GM12875 (cell line): Measurements from ENCODE around the gene WDR55.

ENCODE experiments used
- H3K4me3 ChIP-seq: one replicate; pipeline ENCODE4 v1.5.1; 2011; ENCODE audit warnings: low read depth, low read length, control low read depth
- CTCF ChIP-seq: IDR thresholded peaks from 2 replicates; pipeline ENCODE4 v1.5.1; 2011; ENCODE audit warnings: low read depth, mild to moderate bottlenecking, control low read depth, inconsistent platforms, low read length, moderate library complexity, borderline replicate concordance; ENCODE audit not compliant: insufficient read depth

The WDR55 gene

GRCh38 chr5:140635291-140636257 lies 29.1 kb upstream of the WDR55 start:
- no peak overlapping the region for H3K4me3 ChIP-seq
- TF ChIP-seq CTCF, result no peak

GRCh38 chr5:140637371-140638100 lies 27.2 kb upstream of the WDR55 start:
- no peak for TF ChIP-seq CTCF
- no peak overlapping the region for H3K4me3 ChIP-seq

- H3K4me3 ChIP-seq, result peak overlapping the region; percentile 79
Measured at GRCh38 chr5:140638898-140639147, 25.9 kb upstream of the WDR55 start.

- peak within 1 kb of the TSS; percentile 79 for H3K4me3 ChIP-seq
- peak; percentile 72 for TF ChIP-seq CTCF
Measured at GRCh38 chr5:140639148-140639981, 25.3 kb upstream of the WDR55 start, which contains the start of gene TMCO6. TMCO6 (plus strand) TSS chr5:140639451; CDS start chr5:140639528, 77 bp downstream.

- TF ChIP-seq CTCF, result no peak
- H3K4me3 ChIP-seq, result no peak overlapping the region
Measured at GRCh38 chr5:140641716-140642115, 23.0 kb upstream of the WDR55 start.

GRCh38 chr5:140642718-140643117 lies 22.0 kb upstream of the WDR55 start:
- TF ChIP-seq CTCF, result no peak
- H3K4me3 ChIP-seq, result no peak overlapping the region

GRCh38 chr5:140647042-140647419 lies 17.7 kb upstream of the WDR55 start:
- H3K4me3 ChIP-seq, result peak overlapping the region; percentile 68
- TF ChIP-seq CTCF, result no peak
